A549 (cell line): ENCODE measurements around the gene HBS1L. TPM values are rescaled to one million over a fixed set of nuclear protein-coding genes. Genes with fewer than 3 reads are reported as not detected.

Source experiments
- ATAC-seq, 2 experiments: fragments of 200-7000 bp in 1 of 2; fragments of >200 bp in 1 of 2; cut with Nextera tagmentation in 1 of 2; cut with Tn5 transposase in 1 of 2; 3 replicates each; pipeline versions ENCODE4 v1.8.0 to v1.9.1; 2018 to 2020; ENCODE audit warnings: mild to moderate bottlenecking in 1 of 2, moderate library complexity in 1 of 2
- CTCF ChIA-PET: fragments of 300-600 bp; sonication (Branson Sonifier 250); formaldehyde crosslinking; extraction: SDS; loops from one replicate; lab custom pipeline; 2021; ENCODE audit warnings: antibody characterized with exemption, inconsistent platforms; lab: Yijun Ruan, JAX
- POLR2A ChIA-PET: fragments of 350-600 bp; formaldehyde crosslinking; extraction: SDS; loops from one replicate; lab custom pipeline; 2021; ENCODE audit warnings: antibody characterized with exemption, inconsistent platforms; lab: Yijun Ruan, JAX
- DNase-seq, 2 experiments: peaks; one replicate each; pipeline versions ENCODE4 v3.0.0 to v3.0.0-alpha.2; 2011 to 2016; ENCODE audit warnings: low read depth in 1 of 2, low spot score in 1 of 2
- FAIRE-seq: peaks from 2 replicates; lab custom pipeline; 2011; peaks lifted over from hg19 to GRCh38; lab: Jason Lieb, UNC
- H3K27ac ChIP-seq, 2 experiments: fragments of >200 bp; sonication (Bioruptor Twin); formaldehyde crosslinking; 3 replicates each; pipeline ENCODE4 v1.5.1; 2016 to 2017
- H3K4me1 ChIP-seq: fragments of >200 bp; sonication (Bioruptor Twin); formaldehyde crosslinking; 3 replicates; pipeline ENCODE4 v1.6.1; 2016
- H3K4me2 ChIP-seq: fragments of >200 bp; sonication (Bioruptor Twin); formaldehyde crosslinking; 3 replicates; pipeline ENCODE4 v1.6.1; 2016
- H3K4me3 ChIP-seq: fragments of >200 bp; sonication (Bioruptor Twin); formaldehyde crosslinking; 3 replicates; pipeline ENCODE4 v1.5.1; 2016
- H3K9me3 ChIP-seq: fragments of >200 bp; sonication (Bioruptor Twin); formaldehyde crosslinking; 3 replicates; pipeline ENCODE4 v1.6.1; 2016
- BCL3 ChIP-seq: fragments of >200 bp; sonication (Bioruptor Twin); formaldehyde crosslinking; IDR thresholded peaks from 3 replicates; pipeline ENCODE4 v1.6.1; 2016
- CHD2 ChIP-seq: fragments of 150-350 bp; IDR thresholded peaks from 2 replicates; pipeline ENCODE4 v1.6.1; 2014; ENCODE audit warnings: low read length; ENCODE audit not compliant: partially characterized antibody
- EHF ChIP-seq: fragments of 250-450 bp; sonication (Bioruptor Pico); IDR thresholded peaks from 2 replicates; pipeline ENCODE4 v1.5.0; 2020; ENCODE audit warnings: mild to moderate bottlenecking
- ELK1 ChIP-seq: fragments of 150-350 bp; IDR thresholded peaks from 2 replicates; pipeline ENCODE4 v1.6.1; 2014; ENCODE audit warnings: low read depth, mild to moderate bottlenecking, low read length
- FOXS1 ChIP-seq: fragments of 250-450 bp; sonication (Bioruptor Pico); IDR thresholded peaks from 2 replicates; pipeline ENCODE4 v1.5.0; 2020; ENCODE audit warnings: mild to moderate bottlenecking, moderate library complexity
- GATA3 ChIP-seq: IDR thresholded peaks from 2 replicates; pipeline ENCODE4 v1.6.1; 2012; ENCODE audit warnings: borderline replicate concordance
- HEYL ChIP-seq: fragments of 250-450 bp; sonication (Bioruptor Pico); IDR thresholded peaks from 2 replicates; pipeline ENCODE4 v1.8.0; 2021; ENCODE audit warnings: mild to moderate bottlenecking, moderate library complexity
- HMGXB4 ChIP-seq: fragments of 250-450 bp; sonication (Bioruptor Pico); IDR thresholded peaks from 2 replicates; pipeline ENCODE4 v1.5.0; 2021; ENCODE audit warnings: mild to moderate bottlenecking, moderate library complexity, borderline replicate concordance
- HOXA7 ChIP-seq: fragments of 250-450 bp; sonication (Bioruptor Pico); IDR thresholded peaks from 2 replicates; pipeline ENCODE4 v1.5.0; 2020; ENCODE audit warnings: mild to moderate bottlenecking, moderate library complexity
- KDM1A ChIP-seq: fragments of 200-600 bp; sonication (generic); IDR thresholded peaks from 2 replicates; pipeline ENCODE4 v1.6.1; 2016; ENCODE audit warnings: low read depth, mild to moderate bottlenecking
- MAFK ChIP-seq: fragments of 450-650 bp; IDR thresholded peaks from 2 replicates; pipeline ENCODE4 v1.6.1; 2014; ENCODE audit not compliant: partially characterized antibody
- MAZ ChIP-seq: fragments of 150-350 bp; IDR thresholded peaks from 2 replicates; pipeline ENCODE4 v1.6.1; 2014; ENCODE audit warnings: antibody characterized with exemption, low read depth, low read length, borderline replicate concordance
- MYC ChIP-seq: IDR thresholded peaks from 2 replicates; pipeline ENCODE4 v1.6.1; 2012; ENCODE audit warnings: mild to moderate bottlenecking, inconsistent platforms, low read length, improper control_type of control experiment, borderline replicate concordance
- NR3C1 ChIP-seq: fragments of >200 bp; sonication (Bioruptor Twin); formaldehyde crosslinking; IDR thresholded peaks from 3 replicates; pipeline ENCODE4 v1.6.1; 2017
- PHF8 ChIP-seq: fragments of 200-600 bp; sonication (generic); IDR thresholded peaks from 2 replicates; pipeline ENCODE4 v1.6.1; 2016; ENCODE audit warnings: low read depth, mild to moderate bottlenecking, antibody characterized with exemption, moderate library complexity, borderline replicate concordance
- POLR2AphosphoS2 ChIP-seq: conservative IDR thresholded peaks from 2 replicates; pipeline ENCODE4 v1.6.1; 2012; ENCODE audit warnings: low read length, improper control_type of control experiment, inconsistent platforms
- RCOR1 ChIP-seq: fragments of 150-350 bp; IDR thresholded peaks from 2 replicates; pipeline ENCODE4 v1.6.1; 2014; ENCODE audit warnings: antibody characterized with exemption, low read length, low read depth
- SREBF2 ChIP-seq: fragments of 450-650 bp; IDR thresholded peaks from 2 replicates; pipeline ENCODE4 v1.6.1; 2014; ENCODE audit warnings: mild to moderate bottlenecking, moderate library complexity
- TFCP2L1 ChIP-seq: fragments of 250-450 bp; sonication (Bioruptor Pico); IDR thresholded peaks from 2 replicates; pipeline ENCODE4 v1.5.0; 2021; ENCODE audit warnings: mild to moderate bottlenecking
- TP53 ChIP-seq: fragments of 250-450 bp; sonication (Bioruptor Pico); IDR thresholded peaks from 2 replicates; pipeline ENCODE4 v1.5.0; 2021; ENCODE audit warnings: mild to moderate bottlenecking, moderate library complexity
- ZC3H11A ChIP-seq: fragments of 450-650 bp; IDR thresholded peaks from 2 replicates; pipeline ENCODE4 v1.6.1; 2014; ENCODE audit warnings: antibody characterized with exemption, mild to moderate bottlenecking
- ZFP36 ChIP-seq: fragments of 450-650 bp; IDR thresholded peaks from 2 replicates; pipeline ENCODE4 v1.6.1; 2014; ENCODE audit warnings: borderline replicate concordance; ENCODE audit not compliant: partially characterized antibody
- WGBS: methylation state at CpG from one replicate; pipeline ENCODE4 v1.1.6; 2017; ENCODE audit errors: missing lambda C conversion rate; 5-methylcytosine and 5-hydroxymethylcytosine counted together
- polyA plus RNA-seq, 4 experiments: library from polyadenylated mRNA; depleted of rRNA in 3 of 4; stranded (reverse); fragments of >200 nt; fragmentation: RNase III in 1 of 4; extraction: RNeasy Plus Mini Kit Qiagen cat#74134 plus additional on column Dnase treatment in 1 of 4; gene quantifications; 2 replicates in 3 of 4; 3 replicates in 1 of 4; pipeline ENCODE4 v1.2.3, GENCODE V29; 2011 to 2017
- TF ChIP-seq, protein P1 (sequence below): IDR thresholded peaks from 2 replicates; pipeline ENCODE4 v1.6.1; 2012; ENCODE audit warnings: low read depth, borderline replicate concordance
- TF ChIP-seq, protein P2 (sequence below): fragments of 200-600 bp; sonication (generic); IDR thresholded peaks from 2 replicates; pipeline ENCODE4 v1.6.1; 2016; ENCODE audit warnings: antibody characterized with exemption, mild to moderate bottlenecking, moderate library complexity
- TF ChIP-seq, protein P3 (sequence below): fragments of >200 bp; sonication (Bioruptor Twin); formaldehyde crosslinking; IDR thresholded peaks from 2 replicates; pipeline ENCODE4 v1.6.1; 2016

The HBS1L gene
- polyA plus RNA-seq, 2 of the 4 experiments (the other 2 are of a cell fraction): 41.5 to 61.7 TPM

GRCh38 chr6:135090819-135091218, 36.2 kb upstream of the HBS1L start (continued):
- TF ChIP-seq CHD2 (no peak), MAFK (no peak), RCOR1 (no peak), HEYL (CRISPR knock-in tag) (no peak), POLR2AphosphoS2 (no peak), ELK1 (no peak), TFCP2L1 (CRISPR knock-in tag) (no peak), EHF (CRISPR knock-in tag) (no peak)

DNA sequence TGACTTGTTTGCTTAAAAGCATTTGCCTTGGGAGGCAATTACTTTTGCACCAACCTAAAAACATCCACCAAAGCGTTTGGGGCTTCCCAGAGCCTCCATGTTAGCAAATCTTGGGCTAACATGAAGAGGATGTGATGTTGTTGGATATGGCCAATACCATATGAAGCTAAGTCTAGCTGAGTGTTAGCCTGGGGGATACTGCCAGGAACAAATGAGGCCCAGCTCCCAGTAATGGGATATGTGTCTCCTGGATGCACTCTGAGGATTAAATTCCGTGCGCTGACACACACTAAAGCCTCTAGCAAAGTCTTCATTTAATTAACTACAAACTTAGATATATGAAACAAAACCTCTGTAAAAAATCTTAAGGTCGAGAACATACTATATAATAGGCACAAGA, 35.3 kb upstream of the HBS1L start:
- CTCF ChIA-PET: interaction anchor here (0.7 to 0.9 kb wide), 3 partner anchors 11 to 91 kb away, joined by 3 read pairs; no protein-coding TSS in a partner anchor
- 65% methylated on average over 4 of the region's 4 CpGs for WGBS
- Histone ChIP-seq H3K9me3 (no peaks in the 10 kb centered on the region), H3K4me2 (no peak overlapping the region), H3K27ac (no peak overlapping the region), H3K4me3 (no peak overlapping the region), H3K4me1 (no peaks in the 10 kb centered on the region)
- DNase-seq: no peak
- TF ChIP-seq TP53 (CRISPR knock-in tag) (no peak), GATA3 (no peak), MAZ (no peak), MAFK (no peak), NR3C1 (no peak), HMGXB4 (CRISPR knock-in tag) (no peak), SREBF2 (no peak), PHF8 (no peak), MYC (no peak), ZFP36 (no peak), EHF (CRISPR knock-in tag) (no peak)
- TF ChIP-seq, protein P1, sequence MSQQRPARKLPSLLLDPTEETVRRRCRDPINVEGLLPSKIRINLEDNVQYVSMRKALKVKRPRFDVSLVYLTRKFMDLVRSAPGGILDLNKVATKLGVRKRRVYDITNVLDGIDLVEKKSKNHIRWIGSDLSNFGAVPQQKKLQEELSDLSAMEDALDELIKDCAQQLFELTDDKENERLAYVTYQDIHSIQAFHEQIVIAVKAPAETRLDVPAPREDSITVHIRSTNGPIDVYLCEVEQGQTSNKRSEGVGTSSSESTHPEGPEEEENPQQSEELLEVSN: no peak
- no peak for ATAC-seq
- POLR2A ChIA-PET: no interaction called here
- no peak for FAIRE-seq

- CTCF ChIA-PET: interaction anchor here (0.7 to 0.9 kb wide), 3 partner anchors 12 to 37 kb away, joined by 3 read pairs; no protein-coding TSS in a partner anchor
- 84% methylated on average over 3 of the region's 3 CpGs for WGBS
- Histone ChIP-seq H3K4me3 (no peak overlapping the region), H3K4me2 (no peak overlapping the region)
- DNase-seq: peak; percentile 2 to 10
- ATAC-seq: peak in 1 of 2 experiments; percentile 55; a peak in 2 of 6 replicates
- TF ChIP-seq, protein P2, sequence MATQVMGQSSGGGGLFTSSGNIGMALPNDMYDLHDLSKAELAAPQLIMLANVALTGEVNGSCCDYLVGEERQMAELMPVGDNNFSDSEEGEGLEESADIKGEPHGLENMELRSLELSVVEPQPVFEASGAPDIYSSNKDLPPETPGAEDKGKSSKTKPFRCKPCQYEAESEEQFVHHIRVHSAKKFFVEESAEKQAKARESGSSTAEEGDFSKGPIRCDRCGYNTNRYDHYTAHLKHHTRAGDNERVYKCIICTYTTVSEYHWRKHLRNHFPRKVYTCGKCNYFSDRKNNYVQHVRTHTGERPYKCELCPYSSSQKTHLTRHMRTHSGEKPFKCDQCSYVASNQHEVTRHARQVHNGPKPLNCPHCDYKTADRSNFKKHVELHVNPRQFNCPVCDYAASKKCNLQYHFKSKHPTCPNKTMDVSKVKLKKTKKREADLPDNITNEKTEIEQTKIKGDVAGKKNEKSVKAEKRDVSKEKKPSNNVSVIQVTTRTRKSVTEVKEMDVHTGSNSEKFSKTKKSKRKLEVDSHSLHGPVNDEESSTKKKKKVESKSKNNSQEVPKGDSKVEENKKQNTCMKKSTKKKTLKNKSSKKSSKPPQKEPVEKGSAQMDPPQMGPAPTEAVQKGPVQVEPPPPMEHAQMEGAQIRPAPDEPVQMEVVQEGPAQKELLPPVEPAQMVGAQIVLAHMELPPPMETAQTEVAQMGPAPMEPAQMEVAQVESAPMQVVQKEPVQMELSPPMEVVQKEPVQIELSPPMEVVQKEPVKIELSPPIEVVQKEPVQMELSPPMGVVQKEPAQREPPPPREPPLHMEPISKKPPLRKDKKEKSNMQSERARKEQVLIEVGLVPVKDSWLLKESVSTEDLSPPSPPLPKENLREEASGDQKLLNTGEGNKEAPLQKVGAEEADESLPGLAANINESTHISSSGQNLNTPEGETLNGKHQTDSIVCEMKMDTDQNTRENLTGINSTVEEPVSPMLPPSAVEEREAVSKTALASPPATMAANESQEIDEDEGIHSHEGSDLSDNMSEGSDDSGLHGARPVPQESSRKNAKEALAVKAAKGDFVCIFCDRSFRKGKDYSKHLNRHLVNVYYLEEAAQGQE: no peak
- no peak for TF ChIP-seq KDM1A
- TF ChIP-seq BCL3: no peak
- TF ChIP-seq NR3C1: no peak
- TF ChIP-seq HOXA7 (CRISPR knock-in tag): no peak
- TF ChIP-seq, protein P3, sequence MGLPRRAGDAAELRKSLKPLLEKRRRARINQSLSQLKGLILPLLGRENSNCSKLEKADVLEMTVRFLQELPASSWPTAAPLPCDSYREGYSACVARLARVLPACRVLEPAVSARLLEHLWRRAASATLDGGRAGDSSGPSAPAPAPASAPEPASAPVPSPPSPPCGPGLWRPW: no peak
- no peak for TF ChIP-seq HEYL (CRISPR knock-in tag)
- no peak for TF ChIP-seq FOXS1 (CRISPR knock-in tag)
- no peak for TF ChIP-seq TP53 (CRISPR knock-in tag)
- TF ChIP-seq ZC3H11A: no peak
- TF ChIP-seq, all 56 proteins: peak for 0
- H3K27ac ChIP-seq: no peak overlapping the region
- H3K4me1 ChIP-seq: no peaks in the 10 kb centered on the region
- no peak for FAIRE-seq
- H3K9me3 ChIP-seq: no peaks in the 10 kb centered on the region
- POLR2A ChIA-PET: no interaction called here
These were observed 34.5 kb upstream of the HBS1L start for GRCh38 chr6:135088818-135089809.
